HG03025 (cell line): ENCODE results near the gene GPC6.
A peak's percentile ranks its signal among the peaks of the same experiment; 100 is the strongest.

Experiments used
- ATAC-seq: cut with Tn5 transposase; IDR thresholded peaks from one replicate; pipeline ENCODE4 v1.9.1; 2021; ENCODE audit warnings: mild to moderate bottlenecking, moderate library complexity; ENCODE audit not compliant: unreplicated experiment, low FRiP score

Gene GPC6

DNA sequence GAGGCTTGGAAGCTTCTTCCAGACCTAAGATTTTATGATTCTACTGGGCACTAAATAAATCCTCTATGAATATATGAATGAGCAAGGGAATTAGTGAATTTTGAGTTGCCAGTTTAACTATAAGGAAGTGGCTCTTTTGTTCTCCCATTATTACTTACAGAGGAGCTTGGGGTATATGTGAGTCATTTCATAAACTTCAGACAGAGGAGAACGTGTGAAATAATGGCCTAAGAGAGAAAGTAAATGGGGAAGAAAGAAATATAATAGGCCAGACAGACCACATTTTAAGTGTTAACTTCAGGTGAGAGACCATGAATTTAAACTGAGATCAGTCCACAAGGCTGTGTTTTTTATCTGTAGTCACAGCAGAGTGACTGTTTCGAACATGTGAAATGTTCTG lies 570.9 kb downstream of the GPC6 start:
- peak; percentile 49 for ATAC-seq

DNA sequence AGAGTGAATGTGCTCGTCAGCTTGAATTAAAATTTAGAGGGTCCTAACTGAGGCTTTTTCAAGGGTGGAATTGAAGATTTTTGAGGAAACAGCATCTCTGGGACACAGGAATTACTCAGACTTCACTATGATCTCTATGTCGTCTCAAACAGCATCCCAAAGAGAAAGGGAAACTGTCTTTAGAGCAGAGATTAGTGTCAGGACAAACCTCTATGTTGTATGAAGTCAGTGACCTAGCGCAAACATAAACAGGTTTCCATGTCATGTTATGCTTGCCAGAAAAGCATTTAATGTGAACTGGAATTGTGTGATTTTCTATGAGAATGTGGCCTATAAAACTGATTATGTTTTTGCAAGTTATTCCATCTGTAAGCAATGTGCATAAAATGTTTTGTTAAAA lies 573.7 kb downstream of the GPC6 start:
- ATAC-seq = no peak

DNA sequence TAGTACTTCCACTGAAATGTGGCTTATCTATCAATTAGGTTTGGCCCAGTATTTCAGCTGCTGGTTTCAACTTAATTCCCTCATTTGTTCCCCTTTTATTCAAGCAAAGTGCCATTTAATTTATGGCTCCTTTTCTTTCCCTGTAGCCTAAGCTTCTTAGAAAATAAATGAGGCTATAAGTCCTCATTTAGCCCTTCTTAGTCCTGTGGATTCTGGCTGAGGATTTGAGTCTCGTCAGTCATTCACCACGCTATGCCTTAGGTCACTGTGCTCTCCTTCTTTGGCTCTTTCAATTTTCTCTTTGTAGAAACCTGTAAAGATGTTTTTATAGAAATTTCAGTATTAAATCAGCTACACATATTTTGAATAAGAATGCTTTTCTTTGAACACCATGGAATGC lies 579.1 kb downstream of the GPC6 start:
- ATAC-seq = no peak

DNA sequence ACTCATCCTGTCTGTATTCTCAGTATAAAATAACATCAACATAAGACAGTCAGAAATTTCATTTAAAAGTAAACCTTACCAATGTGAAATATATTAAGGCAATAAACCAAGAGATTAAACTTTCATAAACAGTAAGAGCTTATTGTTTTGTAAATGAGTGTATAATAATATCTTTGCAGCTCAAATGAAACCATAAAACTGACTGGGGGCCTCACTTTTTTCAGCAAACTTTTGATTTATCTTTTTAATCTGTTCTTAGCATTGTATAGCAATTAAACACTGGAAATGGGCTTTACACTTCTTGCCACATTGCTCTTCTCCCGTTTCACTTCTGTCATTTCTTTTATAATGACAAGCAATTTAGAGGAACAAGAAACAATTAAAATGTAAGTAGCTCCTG lies 580.3 kb downstream of the GPC6 start:
- ATAC-seq = no peak

GRCh38 chr13:93810264-93810663 lies 583.7 kb downstream of the GPC6 start:
- no peak for ATAC-seq

- no peak for ATAC-seq
Measured at GRCh38 chr13:93811071-93811737, 584.6 kb downstream of the GPC6 start.

DNA sequence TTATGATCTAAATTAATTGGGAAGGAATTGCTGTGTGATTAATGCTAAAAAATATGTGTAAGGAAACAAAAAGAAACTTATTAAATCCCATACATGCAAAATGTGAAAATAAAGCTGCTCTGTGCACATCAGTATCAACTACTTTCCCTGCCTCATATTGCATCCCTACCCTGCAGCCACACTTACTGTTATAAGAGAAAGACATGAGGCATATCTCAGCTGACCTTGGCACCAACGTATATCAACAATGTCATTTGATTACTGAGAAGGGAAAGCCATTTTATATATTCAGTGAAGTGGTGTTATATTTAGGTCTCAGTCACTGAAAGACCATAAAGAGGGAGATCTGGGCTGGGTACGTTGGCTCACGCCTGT lies 585.1 kb downstream of the GPC6 start:
- no peak for ATAC-seq

DNA sequence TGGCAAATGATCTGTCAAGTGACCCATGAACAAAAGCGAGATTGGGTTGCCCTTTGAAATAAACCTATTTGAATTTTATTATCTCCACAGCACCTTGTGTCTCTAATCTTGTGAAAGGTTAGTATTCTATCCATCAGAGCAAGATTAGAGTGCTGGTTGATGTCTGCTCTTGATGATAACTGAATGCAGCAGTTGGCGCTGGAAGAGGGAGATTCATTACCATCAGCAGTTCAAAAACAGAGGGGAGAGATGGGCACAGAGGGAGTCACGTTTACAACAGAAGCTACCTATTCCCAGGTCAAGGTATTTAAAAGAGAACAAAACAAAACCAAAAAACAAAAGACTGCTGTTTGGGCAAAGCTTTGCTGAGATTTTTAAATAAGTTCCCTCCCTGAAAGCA lies 588.1 kb downstream of the GPC6 start:
- no peak for ATAC-seq

DNA sequence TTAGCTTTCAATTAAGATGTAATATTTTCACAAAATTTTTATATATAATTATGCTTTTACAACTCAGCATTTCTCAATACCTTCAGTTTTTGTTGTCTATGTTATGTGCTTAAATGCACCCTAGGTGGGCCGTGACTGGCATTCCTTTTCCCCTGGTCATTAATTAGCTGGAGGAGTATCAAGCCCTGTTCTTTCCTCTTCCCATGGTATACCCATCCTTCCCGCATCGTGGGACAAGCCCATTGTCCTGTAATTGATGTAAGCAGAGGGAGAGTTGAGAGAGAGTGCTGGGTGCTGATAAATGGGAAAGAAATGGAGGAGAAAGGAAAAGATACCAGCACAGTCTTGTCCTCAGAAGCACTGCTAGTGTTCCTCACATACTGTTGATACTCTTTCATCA lies 591.7 kb downstream of the GPC6 start:
- no peak for ATAC-seq

- no peak for ATAC-seq
Measured at GRCh38 chr13:93819331-93819890, 592.8 kb downstream of the GPC6 start.

- no peak for ATAC-seq
Measured at GRCh38 chr13:93824286-93824685, 597.7 kb downstream of the GPC6 start.

- no peak for ATAC-seq
Measured at GRCh38 chr13:93834051-93834450, 607.4 kb downstream of the GPC6 start.

- ATAC-seq = no peak
Measured at GRCh38 chr13:93843082-93843481, 616.5 kb downstream of the GPC6 start.

- ATAC-seq = no peak
Measured at GRCh38 chr13:93847162-93847561, 620.6 kb downstream of the GPC6 start.

- ATAC-seq = no peak
Measured at GRCh38 chr13:93848247-93848646, 621.6 kb downstream of the GPC6 start.

DNA sequence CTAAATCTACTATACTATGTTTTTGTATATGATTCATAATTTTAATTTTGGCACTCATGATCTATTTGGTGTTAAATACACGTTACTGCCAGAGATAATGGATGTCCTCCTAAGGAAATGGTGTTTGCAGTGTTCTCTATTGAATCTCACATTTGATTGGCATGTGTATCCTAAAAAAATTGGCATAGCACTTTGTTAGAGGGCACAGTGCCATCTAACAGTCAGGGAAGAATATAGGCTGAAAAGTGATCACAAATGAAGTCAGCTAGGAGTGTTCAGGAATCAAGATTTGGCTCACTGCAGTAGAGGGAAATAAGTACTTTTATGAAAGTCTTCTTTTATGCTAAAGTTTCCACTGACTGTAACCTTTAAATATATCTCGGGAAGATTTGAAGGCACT lies 624.6 kb downstream of the GPC6 start:
- no peak for ATAC-seq

DNA sequence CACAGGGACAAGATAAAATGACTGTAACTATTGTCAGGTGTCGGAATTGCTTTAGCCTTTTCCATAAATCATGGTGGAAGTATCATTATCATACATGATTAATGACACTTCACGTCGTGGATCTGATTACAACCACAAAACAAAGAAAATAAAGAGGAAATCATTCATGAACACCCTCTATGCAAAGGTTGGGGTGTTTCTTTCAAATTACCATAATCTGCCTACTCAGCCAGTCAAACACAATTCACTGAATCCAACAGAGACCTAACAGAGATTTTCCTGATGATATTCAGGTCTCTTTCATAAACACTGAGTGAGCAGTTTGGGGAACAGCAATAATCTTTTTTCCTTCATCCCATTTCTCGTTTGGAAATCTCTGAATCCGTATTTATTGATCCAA lies 627.3 kb downstream of the GPC6 start:
- no peak for ATAC-seq

DNA sequence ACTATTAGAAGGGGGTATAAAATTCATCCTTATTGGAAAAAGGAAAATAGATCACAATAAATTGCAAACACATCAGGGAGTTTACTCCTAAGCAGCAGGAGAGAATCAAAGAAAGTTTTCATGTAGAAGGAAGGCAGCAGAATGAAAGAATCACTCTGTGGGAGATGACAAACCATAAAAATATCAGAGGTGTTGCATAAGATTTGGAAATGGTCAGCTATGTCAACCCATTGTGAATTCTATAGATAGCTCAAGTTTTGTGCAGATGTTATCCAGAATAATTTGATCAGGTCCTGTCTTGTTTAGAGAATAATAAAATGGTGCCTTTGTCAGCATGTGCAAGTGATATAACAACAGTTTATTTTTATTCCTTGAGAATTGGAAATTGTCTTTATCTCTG lies 630.5 kb downstream of the GPC6 start:
- no peak for ATAC-seq

DNA sequence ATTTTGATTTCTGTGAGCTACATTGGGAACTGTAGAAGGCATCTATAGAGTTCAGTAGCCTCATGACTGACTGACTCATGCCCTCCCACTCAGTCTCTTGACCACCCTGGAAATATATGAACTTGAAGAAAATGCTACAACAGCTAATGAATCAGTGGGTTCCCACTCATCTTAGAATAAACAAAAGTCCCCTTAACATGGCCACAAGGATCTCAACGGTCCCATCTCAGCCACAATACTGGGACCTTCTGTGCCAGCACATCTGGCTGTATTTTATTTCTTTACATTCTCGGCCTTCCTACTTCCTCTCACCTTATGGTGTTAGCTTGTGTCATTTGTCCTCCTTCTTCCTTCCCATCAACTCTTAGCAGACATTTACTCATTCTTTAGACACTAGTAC lies 633.1 kb downstream of the GPC6 start:
- ATAC-seq = no peak

GRCh38 chr13:93861818-93862217 lies 635.2 kb downstream of the GPC6 start:
- no peak for ATAC-seq

GRCh38 chr13:93862259-93862658 lies 635.7 kb downstream of the GPC6 start:
- ATAC-seq = no peak

GRCh38 chr13:93865235-93865634 lies 638.6 kb downstream of the GPC6 start:
- ATAC-seq = no peak

GRCh38 chr13:93867481-93867880 lies 640.9 kb downstream of the GPC6 start:
- ATAC-seq = no peak
